Stomach smooth muscle (tissue), 2 donors: Measurements from ENCODE around the gene CEP83.
A peak's percentile ranks its signal among the peaks of the same experiment; 100 is the strongest.

Experiments
- H3K27ac ChIP-seq: one replicate; pipeline ENCODE4 v1.7.0; 2013; ENCODE audit warnings: mild to moderate bottlenecking, low read length, inconsistent platforms
- H3K27me3 ChIP-seq, 2 donors: one replicate each; pipeline ENCODE4 v1.7.0; 2013; ENCODE audit warnings: low read length in 2 of 2; ENCODE audit not compliant: insufficient read depth in 2 of 2, control insufficient read depth in 1 of 2
- H3K36me3 ChIP-seq, 2 donors: one replicate each; pipeline ENCODE4 v1.7.0; 2013; ENCODE audit warnings: low read length in 2 of 2; ENCODE audit not compliant: control insufficient read depth in 2 of 2, insufficient read depth in 2 of 2
- H3K4me1 ChIP-seq: one replicate; pipeline ENCODE4 v1.7.0; 2013; ENCODE audit warnings: low read length; ENCODE audit not compliant: control insufficient read depth, insufficient read depth
- H3K4me3 ChIP-seq, 2 donors: one replicate each; pipeline ENCODE4 v1.7.0; 2013; ENCODE audit warnings: low read length in 2 of 2
- H3K9ac ChIP-seq, 2 donors: one replicate each; pipeline ENCODE4 v1.7.0; 2013; ENCODE audit warnings: low read length in 2 of 2, mild to moderate bottlenecking in 1 of 2
- H3K9me3 ChIP-seq, 2 donors: one replicate each; pipeline ENCODE4 v1.7.0; 2013; ENCODE audit warnings: low read length in 2 of 2; ENCODE audit not compliant: control insufficient read depth in 2 of 2
- donor health status: healthy.
- donor health status: Pancreatic carcinoma.

The CEP83 gene

DNA sequence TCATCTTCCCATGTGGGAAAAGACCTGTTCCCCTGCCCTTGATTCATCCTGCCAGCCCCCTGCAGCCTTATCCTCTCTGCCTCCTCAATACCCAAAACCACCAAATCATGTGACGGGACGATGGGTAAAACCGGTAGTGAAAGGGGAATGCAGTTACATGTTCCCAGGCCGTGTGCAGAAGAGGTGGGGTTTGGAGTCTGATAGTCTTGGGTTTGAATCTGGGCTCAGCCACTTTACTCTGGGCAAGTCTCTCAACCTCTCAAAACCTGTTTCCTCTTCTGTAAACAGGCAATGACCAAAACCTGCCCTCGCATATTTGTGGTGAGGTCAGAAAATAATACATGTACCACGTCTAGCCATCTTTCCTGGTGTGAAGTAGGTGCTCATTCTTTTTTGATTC, 188.3 kb downstream of the CEP83 start:
- Histone ChIP-seq H3K36me3 (peaks cover 0 to 2% of the 10 kb centered on the region in 2 donors), H3K4me3 (no peak overlapping the region), H3K9me3 (no peaks in the 10 kb centered on the region), H3K4me1 (peaks cover under 1% of the 10 kb centered on the region), H3K9ac (no peak overlapping the region), H3K27me3 (no peaks in the 10 kb centered on the region), H3K27ac (no peak overlapping the region)

DNA sequence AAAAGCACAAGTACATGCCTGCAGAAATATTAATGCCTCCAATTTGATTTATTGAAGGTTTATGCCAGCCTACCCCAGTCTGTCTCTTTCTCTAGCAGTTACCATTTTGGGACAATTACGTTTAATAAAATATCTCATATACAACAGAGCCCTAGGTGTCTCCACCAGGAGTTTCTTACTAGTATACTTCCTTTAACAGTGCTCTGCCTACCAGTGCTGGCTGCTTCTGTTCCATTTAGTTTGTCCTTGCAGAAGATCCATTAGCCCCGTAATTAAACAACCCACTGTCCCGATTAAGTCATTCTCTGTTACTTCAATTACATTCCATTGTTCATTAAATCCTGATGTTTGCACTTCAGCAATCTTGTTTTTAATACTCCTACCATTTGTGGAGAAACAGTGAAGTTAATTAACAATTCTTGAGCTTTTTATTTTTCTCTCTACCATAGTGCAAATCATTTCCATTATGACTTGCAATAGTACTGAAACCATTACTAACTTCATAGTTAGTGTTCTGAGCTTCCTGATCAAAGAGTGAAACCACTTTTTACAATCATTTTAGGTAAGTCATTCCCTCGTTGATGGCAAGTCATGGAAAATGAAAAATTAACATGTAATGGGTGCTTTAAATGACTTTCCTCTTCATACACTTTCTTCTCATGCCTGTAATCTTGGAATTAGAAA, 190.2 kb downstream of the CEP83 start:
- peaks cover 3% of the 10 kb centered on the region for H3K4me1 ChIP-seq

GRCh38 chr12:94267921-94268471, 191.7 kb downstream of the CEP83 start:
- H3K9me3 ChIP-seq = no peaks in the 10 kb centered on the region
- H3K27ac ChIP-seq = peak overlapping the region; percentile 12
- no peak overlapping the region for H3K9ac ChIP-seq
- H3K27me3 ChIP-seq = no peaks in the 10 kb centered on the region
- no peaks in the 10 kb centered on the region for H3K36me3 ChIP-seq
- H3K4me3 ChIP-seq = no peak overlapping the region
- H3K4me1 ChIP-seq = peaks cover 7% of the 10 kb centered on the region

More for the DNA sequence above, 190.2 kb downstream of the CEP83 start:
- no peaks in the 10 kb centered on the region for H3K9me3 ChIP-seq
- H3K9ac ChIP-seq = no peak overlapping the region
- H3K27ac ChIP-seq = no peak overlapping the region
- no peak overlapping the region for H3K4me3 ChIP-seq
- no peaks in the 10 kb centered on the region for H3K36me3 ChIP-seq
- no peaks in the 10 kb centered on the region for H3K27me3 ChIP-seq

GRCh38 chr12:94267537-94267872, 192.2 kb downstream of the CEP83 start:
- H3K9me3 ChIP-seq = no peaks in the 10 kb centered on the region
- H3K36me3 ChIP-seq = no peaks in the 10 kb centered on the region
- no peaks in the 10 kb centered on the region for H3K27me3 ChIP-seq
- H3K9ac ChIP-seq = no peak overlapping the region
- no peak overlapping the region for H3K4me3 ChIP-seq
- H3K27ac ChIP-seq = peak overlapping the region; percentile 12
- H3K4me1 ChIP-seq = peaks cover 12% of the 10 kb centered on the region

DNA sequence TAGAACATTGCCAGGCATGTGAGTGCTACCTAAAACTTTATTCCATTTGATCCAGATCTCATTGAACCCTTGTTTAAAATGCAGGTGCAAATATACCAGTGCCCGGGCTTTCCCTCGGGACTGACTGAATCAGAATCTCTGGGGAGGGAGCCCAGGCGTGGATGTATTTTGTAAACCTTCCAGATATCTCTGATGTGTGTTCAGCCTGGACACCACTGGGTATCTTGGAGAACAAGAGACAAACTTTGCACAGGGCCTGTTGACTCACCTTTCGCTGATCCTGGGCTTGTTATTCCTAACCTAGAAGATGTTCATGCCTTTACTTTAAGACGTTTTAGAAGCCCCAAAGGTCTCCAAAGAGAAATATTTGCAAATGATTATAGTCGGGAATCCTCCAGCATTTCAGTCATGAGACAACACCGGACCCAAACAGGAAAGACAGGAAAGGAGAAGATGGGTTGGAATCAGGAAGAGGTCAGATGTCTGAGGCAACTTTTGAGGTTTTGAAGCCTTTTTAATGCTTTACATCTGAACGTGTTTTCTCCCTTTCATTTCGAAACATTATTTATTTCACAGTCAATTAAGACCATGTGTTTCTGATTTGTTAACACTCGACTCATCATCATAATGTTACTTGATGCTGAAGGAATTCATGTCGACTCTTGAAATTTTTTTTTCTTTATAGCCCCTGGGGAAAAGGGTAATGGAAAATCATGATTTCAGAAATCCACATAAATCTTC, 192.7 kb downstream of the CEP83 start:
- Histone ChIP-seq H3K27me3 (no peaks in the 10 kb centered on the region), H3K9ac (no peak overlapping the region), H3K4me3 (no peak overlapping the region), H3K9me3 (no peaks in the 10 kb centered on the region), H3K36me3 (no peaks in the 10 kb centered on the region), H3K27ac (peak overlapping the region; percentile 12), H3K4me1 (peaks cover 17% of the 10 kb centered on the region)

GRCh38 chr12:94265966-94266745, 193.5 kb downstream of the CEP83 start:
- no peak overlapping the region for H3K9ac ChIP-seq
- no peaks in the 10 kb centered on the region for H3K36me3 ChIP-seq
- no peak overlapping the region for H3K4me3 ChIP-seq
- no peak overlapping the region for H3K27ac ChIP-seq
- H3K9me3 ChIP-seq = no peaks in the 10 kb centered on the region
- H3K27me3 ChIP-seq = no peaks in the 10 kb centered on the region
- peaks cover 21% of the 10 kb centered on the region for H3K4me1 ChIP-seq

- Histone ChIP-seq H3K27ac (no peak overlapping the region), H3K36me3 (no peaks in the 10 kb centered on the region), H3K9me3 (no peaks in the 10 kb centered on the region), H3K9ac (no peak overlapping the region), H3K27me3 (no peaks in the 10 kb centered on the region), H3K4me3 (no peak overlapping the region), H3K4me1 (peaks cover 27% of the 10 kb centered on the region)
These were observed 194.1 kb downstream of the CEP83 start for GRCh38 chr12:94265539-94265938.

DNA sequence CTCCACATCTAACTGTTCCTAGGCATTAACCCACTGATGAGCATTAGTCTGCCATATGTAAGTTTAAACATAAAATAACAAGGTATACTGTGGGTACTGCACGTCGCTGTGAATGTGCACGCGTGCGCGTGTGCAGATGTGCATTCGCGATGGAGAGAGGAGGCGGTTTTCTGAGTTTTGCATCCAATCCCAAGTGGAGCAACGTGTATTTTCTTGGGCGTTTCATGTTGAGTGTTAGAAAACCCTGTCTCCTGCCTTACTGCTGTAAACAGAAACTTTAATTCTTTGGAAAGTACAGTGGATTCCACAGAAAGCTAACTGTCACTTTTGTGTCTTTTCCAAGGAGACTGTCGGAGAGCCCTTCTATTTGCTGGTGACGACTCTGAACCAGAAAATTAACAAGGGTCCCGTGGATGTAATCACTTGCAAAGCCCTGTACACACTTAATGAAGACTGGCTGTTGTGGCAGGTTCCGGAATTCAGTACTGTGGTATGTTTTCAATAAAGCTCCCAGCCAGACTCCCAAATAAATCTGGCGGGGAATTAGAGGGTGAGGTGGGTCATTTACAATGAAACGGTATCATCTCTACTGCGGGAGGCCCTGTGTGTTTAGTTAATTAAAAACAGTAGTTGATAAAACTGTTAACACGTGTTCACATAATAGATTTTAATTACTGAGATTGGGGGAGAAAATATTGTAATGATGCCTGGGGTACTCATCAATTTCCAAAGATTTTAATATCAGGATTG, 194.8 kb downstream of the CEP83 start:
- no peak overlapping the region for H3K27ac ChIP-seq
- no peaks in the 10 kb centered on the region for H3K36me3 ChIP-seq
- H3K27me3 ChIP-seq = no peaks in the 10 kb centered on the region
- H3K9ac ChIP-seq = no peak overlapping the region
- peaks cover 28% of the 10 kb centered on the region for H3K4me1 ChIP-seq
- H3K4me3 ChIP-seq = no peak overlapping the region
- no peaks in the 10 kb centered on the region for H3K9me3 ChIP-seq

- H3K27ac ChIP-seq = no peak overlapping the region
- H3K9me3 ChIP-seq = no peaks in the 10 kb centered on the region
- peak overlapping the region in 1 of 2 donors; percentile 8 for H3K4me3 ChIP-seq
- no peaks in the 10 kb centered on the region for H3K36me3 ChIP-seq
- H3K27me3 ChIP-seq = no peaks in the 10 kb centered on the region
- H3K9ac ChIP-seq = no peak overlapping the region
- H3K4me1 ChIP-seq = peaks cover 28% of the 10 kb centered on the region
These were observed 195.6 kb downstream of the CEP83 start for GRCh38 chr12:94263905-94264561.
